Right renal cortex interstitium (tissue), 3 donors: Measurements from ENCODE around the gene CPZ. TPM values are rescaled to one million over a fixed set of nuclear protein-coding genes. Genes with fewer than 3 reads are reported as not detected.
A peak's percentile ranks its signal among the peaks of the same experiment; 100 is the strongest.
"Not testable (repeated sequence)": the region's sequence is repeated elsewhere in the genome, so short reads cannot be mapped to it uniquely, and the experiment has no call there.

Source experiments
- DNase-seq, 3 donors: peaks; one replicate each; pipeline ENCODE4 v3.0.0-alpha.2; 2013; ENCODE audit warnings: low read depth in 3 of 3, low spot score in 2 of 3
- polyA plus RNA-seq, 3 donors: library from polyadenylated mRNA; unstranded; fragments of 120-200 nt; gene quantifications; one replicate each; pipeline ENCODE4 v1.2.1, GENCODE V29; 2013; ENCODE audit not compliant: insufficient read length in 3 of 3

The CPZ gene
- polyA plus RNA-seq, 3 donors = 16.0 to 18.0 (median 17.1) TPM

- DNase-seq = not testable (repeated sequence)
These were observed 37.8 kb downstream of the CPZ start for GRCh38 chr4:8630240-8630905.

GRCh38 chr4:8631896-8632295, 39.3 kb downstream of the CPZ start:
- DNase-seq = not testable (repeated sequence)

GRCh38 chr4:8634773-8635172, 42.2 kb downstream of the CPZ start:
- DNase-seq = not testable (repeated sequence)

GRCh38 chr4:8635897-8636554, 43.5 kb downstream of the CPZ start:
- not testable (repeated sequence) for DNase-seq

GRCh38 chr4:8637456-8637984, 45.0 kb downstream of the CPZ start:
- no peak for DNase-seq

- no peak for DNase-seq
These were observed 46.5 kb downstream of the CPZ start for GRCh38 chr4:8639021-8639420.

GRCh38 chr4:8639777-8640720, 47.5 kb downstream of the CPZ start:
- peak in 1 of 3 donors; percentile 4 for DNase-seq

- no peak for DNase-seq
These were observed 48.3 kb downstream of the CPZ start for GRCh38 chr4:8640816-8641215.

GRCh38 chr4:8641256-8641655, 48.7 kb downstream of the CPZ start:
- DNase-seq = no peak

GRCh38 chr4:8641931-8642650, 49.5 kb downstream of the CPZ start:
- no peak for DNase-seq

- DNase-seq = no peak
These were observed 50.2 kb downstream of the CPZ start for GRCh38 chr4:8642651-8643321.

- DNase-seq = no peak
These were observed 50.9 kb downstream of the CPZ start for GRCh38 chr4:8643441-8643840.

- DNase-seq = no peak
These were observed 51.4 kb downstream of the CPZ start for GRCh38 chr4:8643986-8644385.

- DNase-seq = no peak
These were observed 51.9 kb downstream of the CPZ start for GRCh38 chr4:8644461-8644891.

- DNase-seq = no peak
These were observed 52.6 kb downstream of the CPZ start for GRCh38 chr4:8644966-8645752.

GRCh38 chr4:8645753-8646124, 53.2 kb downstream of the CPZ start:
- DNase-seq = no peak

GRCh38 chr4:8646296-8647093, 53.9 kb downstream of the CPZ start:
- DNase-seq = peak in 1 of 3 donors; percentile 33

- no peak for DNase-seq
These were observed 54.6 kb downstream of the CPZ start for GRCh38 chr4:8647094-8647570.
